Measurements from ENCODE around the gene NAV2.

The NAV2 gene

DNA sequence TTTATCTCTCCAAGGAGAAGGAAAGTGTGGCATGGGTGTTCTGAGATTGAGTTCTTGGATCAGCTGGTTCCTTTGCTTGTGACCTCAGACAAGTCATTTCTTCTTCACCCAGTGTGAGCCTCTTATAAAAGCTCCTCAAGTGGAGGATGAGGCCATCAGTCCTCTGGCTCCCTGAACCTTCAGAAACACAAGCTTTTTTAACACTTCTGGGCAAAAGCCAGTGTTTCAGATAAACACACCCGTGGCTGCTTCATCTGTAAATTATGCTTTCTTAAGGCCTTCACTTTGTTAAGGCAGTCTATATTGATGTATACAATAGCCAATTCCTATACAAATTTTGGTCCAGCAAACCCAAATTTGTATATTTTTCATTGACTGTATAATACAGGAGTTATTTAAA, 267.8 kb downstream of the NAV2 start:
- no peak overlapping the region for H3K4me2 ChIP-seq (ENCODE audit: insufficient read depth, low read length)
- H3K4me1 ChIP-seq (ENCODE audit: insufficient read depth, low read length), result no peaks in the 10 kb centered on the region
- no peak overlapping the region for H3K27ac ChIP-seq (ENCODE audit: low read length)
- no peak for DNase-seq
- H3K9me3 ChIP-seq (ENCODE audit: insufficient read depth, low read length, severe bottlenecking), result no peaks in the 10 kb centered on the region
- H3K4me3 ChIP-seq (ENCODE audit: low read depth in 1 of 2, low read length in 2 of 2), result no peak overlapping the region
- no peak for ATAC-seq (ENCODE audit: insufficient read depth, low read depth)
- TF ChIP-seq, protein P1, sequence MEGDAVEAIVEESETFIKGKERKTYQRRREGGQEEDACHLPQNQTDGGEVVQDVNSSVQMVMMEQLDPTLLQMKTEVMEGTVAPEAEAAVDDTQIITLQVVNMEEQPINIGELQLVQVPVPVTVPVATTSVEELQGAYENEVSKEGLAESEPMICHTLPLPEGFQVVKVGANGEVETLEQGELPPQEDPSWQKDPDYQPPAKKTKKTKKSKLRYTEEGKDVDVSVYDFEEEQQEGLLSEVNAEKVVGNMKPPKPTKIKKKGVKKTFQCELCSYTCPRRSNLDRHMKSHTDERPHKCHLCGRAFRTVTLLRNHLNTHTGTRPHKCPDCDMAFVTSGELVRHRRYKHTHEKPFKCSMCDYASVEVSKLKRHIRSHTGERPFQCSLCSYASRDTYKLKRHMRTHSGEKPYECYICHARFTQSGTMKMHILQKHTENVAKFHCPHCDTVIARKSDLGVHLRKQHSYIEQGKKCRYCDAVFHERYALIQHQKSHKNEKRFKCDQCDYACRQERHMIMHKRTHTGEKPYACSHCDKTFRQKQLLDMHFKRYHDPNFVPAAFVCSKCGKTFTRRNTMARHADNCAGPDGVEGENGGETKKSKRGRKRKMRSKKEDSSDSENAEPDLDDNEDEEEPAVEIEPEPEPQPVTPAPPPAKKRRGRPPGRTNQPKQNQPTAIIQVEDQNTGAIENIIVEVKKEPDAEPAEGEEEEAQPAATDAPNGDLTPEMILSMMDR (IDR thresholded peaks at IDR 0.05; ENCODE audit: borderline replicate concordance, extremely low read depth, low read length, poor library complexity, severe bottlenecking), result no peak
- no peak overlapping the region for H2AFZ ChIP-seq (ENCODE audit: low read depth, low read length)
- no peaks in the 10 kb centered on the region for H3K36me3 ChIP-seq (ENCODE audit: insufficient read depth, low read length)
- no peaks in the 10 kb centered on the region for H4K20me1 ChIP-seq (ENCODE audit: insufficient read depth, low read length)
- H3K27me3 ChIP-seq (ENCODE audit: insufficient read depth, low read length, poor library complexity), result peaks cover 5% of the 10 kb centered on the region
- no peaks in the 10 kb centered on the region for H3K79me2 ChIP-seq (ENCODE audit: insufficient read depth, low read length)
- H3K9ac ChIP-seq (ENCODE audit: low read depth, low read length), result no peak overlapping the region

DNA sequence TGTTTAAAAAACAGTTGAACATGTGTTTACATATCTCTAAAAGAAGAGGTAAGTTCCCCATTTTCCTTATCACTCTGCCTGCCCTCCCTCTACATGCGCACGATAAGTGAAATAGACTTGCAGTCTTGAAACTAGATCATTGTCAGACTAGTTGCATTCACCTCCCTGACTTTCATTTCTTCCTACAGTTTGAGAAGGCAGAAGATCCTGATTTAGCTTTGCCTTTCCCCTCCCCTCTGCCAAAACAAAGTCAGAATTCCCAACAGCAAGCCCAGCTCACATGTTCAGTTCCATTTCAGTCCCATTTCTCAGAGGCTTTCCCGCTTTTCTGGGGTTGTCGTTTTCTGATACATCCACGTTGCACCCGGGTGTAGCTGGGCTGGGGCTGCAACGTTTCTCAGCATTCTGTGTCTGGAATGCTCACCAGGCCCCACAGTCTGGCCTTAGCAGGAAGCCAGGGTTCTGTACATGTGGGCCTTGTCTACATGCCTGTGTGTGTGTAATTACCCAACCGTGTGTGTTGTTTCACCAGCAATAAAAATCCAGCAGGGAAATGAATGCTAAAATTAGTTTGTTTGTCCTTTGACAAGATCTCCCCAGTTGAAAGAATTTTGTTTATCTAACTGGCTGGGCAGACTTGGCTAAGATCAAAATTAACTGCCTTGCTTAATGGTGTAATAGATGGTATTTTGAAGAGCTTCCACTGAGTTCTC, 268.5 kb downstream of the NAV2 start:
- Histone ChIP-seq H3K9me3 (ENCODE audit: insufficient read depth, low read length, severe bottlenecking) (no peaks in the 10 kb centered on the region), H3K4me2 (ENCODE audit: insufficient read depth, low read length) (no peak overlapping the region), H2AFZ (ENCODE audit: low read depth, low read length) (no peak overlapping the region), H3K4me3 (ENCODE audit: low read depth in 1 of 2, low read length in 2 of 2) (no peak overlapping the region), H3K4me1 (ENCODE audit: insufficient read depth, low read length) (no peaks in the 10 kb centered on the region), H3K36me3 (ENCODE audit: insufficient read depth, low read length) (no peaks in the 10 kb centered on the region), H4K20me1 (ENCODE audit: insufficient read depth, low read length) (no peaks in the 10 kb centered on the region), H3K27ac (ENCODE audit: low read length) (no peak overlapping the region), H3K9ac (ENCODE audit: low read depth, low read length) (no peak overlapping the region), H3K79me2 (ENCODE audit: insufficient read depth, low read length) (no peaks in the 10 kb centered on the region), H3K27me3 (ENCODE audit: insufficient read depth, low read length, poor library complexity) (peaks cover 5% of the 10 kb centered on the region)
- TF ChIP-seq, protein P1 (IDR thresholded peaks at IDR 0.05; ENCODE audit: borderline replicate concordance, extremely low read depth, low read length, poor library complexity, severe bottlenecking), result no peak
- ATAC-seq (ENCODE audit: insufficient read depth, low read depth), result no peak
- DNase-seq, result no peak

DNA sequence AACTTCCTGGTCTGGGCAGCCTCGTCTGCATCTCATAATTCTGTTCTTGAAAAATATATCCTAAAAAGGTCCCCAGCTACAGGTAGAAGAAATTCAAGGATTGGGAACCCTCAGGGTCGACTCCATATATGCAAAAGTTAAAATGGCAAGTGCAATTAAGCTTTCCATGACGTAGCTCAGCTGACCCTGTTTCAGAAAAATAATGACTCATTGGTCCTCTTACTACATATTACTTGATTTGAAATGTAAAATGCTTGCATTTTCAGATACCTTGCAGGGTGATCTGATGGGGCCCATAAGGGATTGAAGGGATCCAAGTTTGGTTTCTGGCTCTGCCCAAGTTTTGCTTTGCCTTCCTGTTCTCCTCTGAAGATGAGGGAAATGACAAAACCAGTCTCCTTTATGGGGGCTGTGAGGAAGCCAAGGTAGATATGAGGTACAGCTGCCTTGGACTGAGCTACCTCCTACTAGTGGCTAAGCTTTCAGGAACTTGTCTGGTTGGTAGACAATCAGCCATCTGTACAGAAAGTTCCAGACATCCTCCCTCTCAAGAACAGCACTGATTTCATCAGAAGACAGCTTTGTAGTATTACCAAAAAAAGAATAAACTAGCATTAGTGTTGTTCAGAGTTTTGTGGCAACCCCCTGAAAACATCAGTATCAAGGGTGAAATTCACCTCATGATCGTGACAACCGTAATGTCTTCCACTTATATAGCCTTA, 270.3 kb downstream of the NAV2 start:
- no peaks in the 10 kb centered on the region for H3K79me2 ChIP-seq (ENCODE audit: insufficient read depth, low read length)
- ATAC-seq (ENCODE audit: insufficient read depth, low read depth), result no peak
- no peaks in the 10 kb centered on the region for H4K20me1 ChIP-seq (ENCODE audit: insufficient read depth, low read length)
- peaks cover 10% of the 10 kb centered on the region for H3K27me3 ChIP-seq (ENCODE audit: insufficient read depth, low read length, poor library complexity)
- H3K9me3 ChIP-seq (ENCODE audit: insufficient read depth, low read length, severe bottlenecking), result no peaks in the 10 kb centered on the region
- TF ChIP-seq EZH2 (IDR thresholded peaks at IDR 0.05; ENCODE audit: borderline replicate concordance, low read depth, low read length, severe bottlenecking), result no peak
- TF ChIP-seq, protein P1 (IDR thresholded peaks at IDR 0.05; ENCODE audit: borderline replicate concordance, extremely low read depth, low read length, poor library complexity, severe bottlenecking), result no peak
- no peak overlapping the region for H3K4me3 ChIP-seq (ENCODE audit: low read depth in 1 of 2, low read length in 2 of 2)
- H3K4me2 ChIP-seq (ENCODE audit: insufficient read depth, low read length), result no peak overlapping the region
- no peak overlapping the region for H3K9ac ChIP-seq (ENCODE audit: low read depth, low read length)
- H3K4me1 ChIP-seq (ENCODE audit: insufficient read depth, low read length), result no peaks in the 10 kb centered on the region
- H3K27ac ChIP-seq (ENCODE audit: low read length), result no peak overlapping the region
- no peak overlapping the region for H2AFZ ChIP-seq (ENCODE audit: low read depth, low read length)
- DNase-seq, result no peak
- no peaks in the 10 kb centered on the region for H3K36me3 ChIP-seq (ENCODE audit: insufficient read depth, low read length)

Measured in DND-41 (cell line).